ENCODE data around the gene ALDH5A1.

DNA sequence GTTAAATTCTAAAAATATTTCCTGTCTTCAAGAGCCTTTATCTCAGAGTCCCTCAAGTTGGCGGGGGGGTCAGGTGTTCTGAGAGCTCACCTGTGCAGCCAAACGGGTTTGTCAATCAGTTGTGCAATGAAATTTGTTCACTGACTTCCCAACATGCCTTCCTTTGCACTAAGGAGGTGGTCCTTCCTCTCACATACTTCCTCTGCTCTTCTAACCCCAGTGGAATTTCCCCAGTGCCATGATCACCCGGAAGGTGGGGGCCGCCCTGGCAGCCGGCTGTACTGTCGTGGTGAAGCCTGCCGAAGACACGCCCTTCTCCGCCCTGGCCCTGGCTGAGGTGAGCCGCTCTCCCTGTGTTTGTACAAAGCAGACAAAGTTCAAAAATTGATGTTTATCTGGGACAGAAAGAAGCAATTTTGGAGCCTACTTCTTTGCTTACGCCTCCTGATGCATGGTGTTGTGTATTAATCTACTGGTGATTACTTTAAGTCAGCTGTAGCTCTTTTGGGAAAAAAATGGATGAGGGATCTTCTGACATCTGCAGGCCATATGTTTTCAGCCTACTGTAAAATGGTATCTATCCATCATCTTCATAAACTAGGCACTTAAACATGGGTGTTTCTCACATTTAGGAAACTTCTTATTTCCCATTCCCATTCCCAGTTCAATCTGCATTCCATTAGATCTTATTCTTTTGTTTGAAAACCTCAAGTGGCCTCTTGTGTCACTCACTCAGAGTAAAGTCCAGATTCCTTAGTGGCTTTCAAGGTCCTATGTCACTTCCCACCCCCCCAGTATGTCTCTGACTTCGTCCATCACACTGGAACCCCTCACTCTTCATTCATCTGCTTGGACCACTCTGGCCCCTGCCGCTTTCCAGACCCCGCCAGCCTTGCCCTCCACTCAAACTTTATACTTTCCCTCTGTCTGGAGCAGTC, 10.1 kb downstream of the ALDH5A1 start:
- TF ChIP-seq, protein P1, sequence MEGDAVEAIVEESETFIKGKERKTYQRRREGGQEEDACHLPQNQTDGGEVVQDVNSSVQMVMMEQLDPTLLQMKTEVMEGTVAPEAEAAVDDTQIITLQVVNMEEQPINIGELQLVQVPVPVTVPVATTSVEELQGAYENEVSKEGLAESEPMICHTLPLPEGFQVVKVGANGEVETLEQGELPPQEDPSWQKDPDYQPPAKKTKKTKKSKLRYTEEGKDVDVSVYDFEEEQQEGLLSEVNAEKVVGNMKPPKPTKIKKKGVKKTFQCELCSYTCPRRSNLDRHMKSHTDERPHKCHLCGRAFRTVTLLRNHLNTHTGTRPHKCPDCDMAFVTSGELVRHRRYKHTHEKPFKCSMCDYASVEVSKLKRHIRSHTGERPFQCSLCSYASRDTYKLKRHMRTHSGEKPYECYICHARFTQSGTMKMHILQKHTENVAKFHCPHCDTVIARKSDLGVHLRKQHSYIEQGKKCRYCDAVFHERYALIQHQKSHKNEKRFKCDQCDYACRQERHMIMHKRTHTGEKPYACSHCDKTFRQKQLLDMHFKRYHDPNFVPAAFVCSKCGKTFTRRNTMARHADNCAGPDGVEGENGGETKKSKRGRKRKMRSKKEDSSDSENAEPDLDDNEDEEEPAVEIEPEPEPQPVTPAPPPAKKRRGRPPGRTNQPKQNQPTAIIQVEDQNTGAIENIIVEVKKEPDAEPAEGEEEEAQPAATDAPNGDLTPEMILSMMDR (IDR thresholded peaks at IDR 0.05), result no peak
- TF ChIP-seq POLR2A (IDR thresholded peaks at IDR 0.05), result no peak

Data from lower leg skin (tissue), 3 donors.